ENCODE measurements around the gene AUH. TPM values are rescaled to one million over a fixed set of nuclear protein-coding genes. Genes with fewer than 3 reads are reported as not detected.

Gene AUH
- total and polyA plus RNA-seq, 10 of the 15 experiments (the other 5 are each of a cell fraction or from before 2014, with no cell fraction given) = 1.7 to 7.3 (median 4.6) TPM

DNA sequence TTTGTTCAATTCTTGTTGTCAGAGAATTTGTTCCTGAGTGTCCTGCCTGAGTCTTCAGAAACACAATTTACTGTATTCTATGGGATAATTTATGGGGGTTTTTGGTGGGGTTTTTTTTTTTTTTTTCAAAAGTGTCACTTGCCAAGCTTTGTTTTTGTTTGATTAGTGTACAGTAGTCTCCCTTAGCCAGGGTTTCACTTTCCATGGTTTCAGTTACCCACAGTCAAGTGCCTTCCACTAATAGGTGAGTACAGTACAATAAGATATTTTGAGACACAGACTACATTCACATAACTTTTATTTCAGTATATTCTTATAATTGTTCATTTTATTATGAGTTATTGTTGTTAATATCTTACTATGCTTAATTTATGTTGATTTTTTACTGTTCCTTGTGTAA lies 25.0 kb upstream of the AUH start:
- SMC1A ChIA-PET (ENCODE audit: uncharacterized antibody, unreplicated experiment) = no interaction called here
- Histone ChIP-seq H2AFZ (ENCODE audit: control insufficient read depth, low read depth, low read length) (no peak overlapping the region), H3K4me1 (ENCODE audit: control insufficient read depth, insufficient read depth, low read length) (no peaks in the 10 kb centered on the region), H3K4me2 (ENCODE audit: control insufficient read depth, insufficient read depth) (no peak overlapping the region), H3K9me3 (replicated peaks; ENCODE audit: control insufficient read depth, insufficient read depth, low read length) (no peaks in the 10 kb centered on the region), H3K36me3 (ENCODE audit: control insufficient read depth in 2 of 2, insufficient read depth in 2 of 2, low read length in 1 of 2) (no peaks in the 10 kb centered on the region), H3K9ac (ENCODE audit: control insufficient read depth, insufficient read depth, low read length) (no peak overlapping the region), H4K20me1 (ENCODE audit: control insufficient read depth, insufficient read depth) (no peaks in the 10 kb centered on the region), H3K79me2 (ENCODE audit: control insufficient read depth, insufficient read depth, low read length) (no peaks in the 10 kb centered on the region), H3K27ac (ENCODE audit: control insufficient read depth, insufficient read depth) (no peak overlapping the region), H3K27me3 (replicated peaks in 1 of 2; ENCODE audit: control insufficient read depth in 2 of 2, insufficient read depth in 2 of 2, low read length in 1 of 2) (no peaks in the 10 kb centered on the region; a peak in 1 of 4 replicates), H3K4me3 (no peak overlapping the region)
- TF ChIP-seq RUNX3 (IDR thresholded peaks at IDR 0.05; ENCODE audit: low read length) (no peak), CBX5 (IDR thresholded peaks at IDR 0.05; ENCODE audit: low read depth) (no peak), FOS (IDR thresholded peaks at IDR 0.05; ENCODE audit: borderline replicate concordance, extremely low read depth, insufficient read length) (no peak)
- TF ChIP-seq, protein P1, sequence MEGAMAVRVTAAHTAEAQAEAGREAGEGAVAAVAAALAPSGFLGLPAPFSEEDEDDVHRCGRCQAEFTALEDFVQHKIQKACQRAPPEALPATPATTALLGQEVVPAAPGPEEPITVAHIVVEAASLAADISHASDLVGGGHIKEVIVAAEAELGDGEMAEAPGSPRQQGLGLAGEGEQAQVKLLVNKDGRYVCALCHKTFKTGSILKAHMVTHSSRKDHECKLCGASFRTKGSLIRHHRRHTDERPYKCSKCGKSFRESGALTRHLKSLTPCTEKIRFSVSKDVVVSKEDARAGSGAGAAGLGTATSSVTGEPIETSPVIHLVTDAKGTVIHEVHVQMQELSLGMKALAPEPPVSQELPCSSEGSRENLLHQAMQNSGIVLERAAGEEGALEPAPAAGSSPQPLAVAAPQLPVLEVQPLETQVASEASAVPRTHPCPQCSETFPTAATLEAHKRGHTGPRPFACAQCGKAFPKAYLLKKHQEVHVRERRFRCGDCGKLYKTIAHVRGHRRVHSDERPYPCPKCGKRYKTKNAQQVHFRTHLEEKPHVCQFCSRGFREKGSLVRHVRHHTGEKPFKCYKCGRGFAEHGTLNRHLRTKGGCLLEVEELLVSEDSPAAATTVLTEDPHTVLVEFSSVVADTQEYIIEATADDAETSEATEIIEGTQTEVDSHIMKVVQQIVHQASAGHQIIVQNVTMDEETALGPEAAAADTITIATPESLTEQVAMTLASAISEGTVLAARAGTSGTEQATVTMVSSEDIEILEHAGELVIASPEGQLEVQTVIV (IDR thresholded peaks at IDR 0.05; ENCODE audit: borderline replicate concordance, partially characterized antibody) = no peak
- TF ChIP-seq, protein P2, sequence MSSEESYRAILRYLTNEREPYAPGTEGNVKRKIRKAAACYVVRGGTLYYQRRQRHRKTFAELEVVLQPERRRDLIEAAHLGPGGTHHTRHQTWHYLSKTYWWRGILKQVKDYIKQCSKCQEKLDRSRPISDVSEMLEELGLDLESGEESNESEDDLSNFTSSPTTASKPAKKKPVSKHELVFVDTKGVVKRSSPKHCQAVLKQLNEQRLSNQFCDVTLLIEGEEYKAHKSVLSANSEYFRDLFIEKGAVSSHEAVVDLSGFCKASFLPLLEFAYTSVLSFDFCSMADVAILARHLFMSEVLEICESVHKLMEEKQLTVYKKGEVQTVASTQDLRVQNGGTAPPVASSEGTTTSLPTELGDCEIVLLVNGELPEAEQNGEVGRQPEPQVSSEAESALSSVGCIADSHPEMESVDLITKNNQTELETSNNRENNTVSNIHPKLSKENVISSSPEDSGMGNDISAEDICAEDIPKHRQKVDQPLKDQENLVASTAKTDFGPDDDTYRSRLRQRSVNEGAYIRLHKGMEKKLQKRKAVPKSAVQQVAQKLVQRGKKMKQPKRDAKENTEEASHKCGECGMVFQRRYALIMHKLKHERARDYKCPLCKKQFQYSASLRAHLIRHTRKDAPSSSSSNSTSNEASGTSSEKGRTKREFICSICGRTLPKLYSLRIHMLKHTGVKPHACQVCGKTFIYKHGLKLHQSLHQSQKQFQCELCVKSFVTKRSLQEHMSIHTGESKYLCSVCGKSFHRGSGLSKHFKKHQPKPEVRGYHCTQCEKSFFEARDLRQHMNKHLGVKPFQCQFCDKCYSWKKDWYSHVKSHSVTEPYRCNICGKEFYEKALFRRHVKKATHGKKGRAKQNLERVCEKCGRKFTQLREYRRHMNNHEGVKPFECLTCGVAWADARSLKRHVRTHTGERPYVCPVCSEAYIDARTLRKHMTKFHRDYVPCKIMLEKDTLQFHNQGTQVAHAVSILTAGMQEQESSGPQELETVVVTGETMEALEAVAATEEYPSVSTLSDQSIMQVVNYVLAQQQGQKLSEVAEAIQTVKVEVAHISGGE (CRISPR knock-in tag; IDR thresholded peaks at IDR 0.05) = no peak
- TF ChIP-seq, protein P3, sequence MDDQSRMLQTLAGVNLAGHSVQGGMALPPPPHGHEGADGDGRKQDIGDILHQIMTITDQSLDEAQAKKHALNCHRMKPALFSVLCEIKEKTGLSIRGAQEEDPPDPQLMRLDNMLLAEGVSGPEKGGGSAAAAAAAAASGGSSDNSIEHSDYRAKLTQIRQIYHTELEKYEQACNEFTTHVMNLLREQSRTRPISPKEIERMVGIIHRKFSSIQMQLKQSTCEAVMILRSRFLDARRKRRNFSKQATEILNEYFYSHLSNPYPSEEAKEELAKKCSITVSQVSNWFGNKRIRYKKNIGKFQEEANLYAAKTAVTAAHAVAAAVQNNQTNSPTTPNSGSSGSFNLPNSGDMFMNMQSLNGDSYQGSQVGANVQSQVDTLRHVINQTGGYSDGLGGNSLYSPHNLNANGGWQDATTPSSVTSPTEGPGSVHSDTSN (IDR thresholded peaks at IDR 0.05; ENCODE audit: insufficient replicate concordance, low read depth, low read length) = no peak
- TF ChIP-seq, protein P4, sequence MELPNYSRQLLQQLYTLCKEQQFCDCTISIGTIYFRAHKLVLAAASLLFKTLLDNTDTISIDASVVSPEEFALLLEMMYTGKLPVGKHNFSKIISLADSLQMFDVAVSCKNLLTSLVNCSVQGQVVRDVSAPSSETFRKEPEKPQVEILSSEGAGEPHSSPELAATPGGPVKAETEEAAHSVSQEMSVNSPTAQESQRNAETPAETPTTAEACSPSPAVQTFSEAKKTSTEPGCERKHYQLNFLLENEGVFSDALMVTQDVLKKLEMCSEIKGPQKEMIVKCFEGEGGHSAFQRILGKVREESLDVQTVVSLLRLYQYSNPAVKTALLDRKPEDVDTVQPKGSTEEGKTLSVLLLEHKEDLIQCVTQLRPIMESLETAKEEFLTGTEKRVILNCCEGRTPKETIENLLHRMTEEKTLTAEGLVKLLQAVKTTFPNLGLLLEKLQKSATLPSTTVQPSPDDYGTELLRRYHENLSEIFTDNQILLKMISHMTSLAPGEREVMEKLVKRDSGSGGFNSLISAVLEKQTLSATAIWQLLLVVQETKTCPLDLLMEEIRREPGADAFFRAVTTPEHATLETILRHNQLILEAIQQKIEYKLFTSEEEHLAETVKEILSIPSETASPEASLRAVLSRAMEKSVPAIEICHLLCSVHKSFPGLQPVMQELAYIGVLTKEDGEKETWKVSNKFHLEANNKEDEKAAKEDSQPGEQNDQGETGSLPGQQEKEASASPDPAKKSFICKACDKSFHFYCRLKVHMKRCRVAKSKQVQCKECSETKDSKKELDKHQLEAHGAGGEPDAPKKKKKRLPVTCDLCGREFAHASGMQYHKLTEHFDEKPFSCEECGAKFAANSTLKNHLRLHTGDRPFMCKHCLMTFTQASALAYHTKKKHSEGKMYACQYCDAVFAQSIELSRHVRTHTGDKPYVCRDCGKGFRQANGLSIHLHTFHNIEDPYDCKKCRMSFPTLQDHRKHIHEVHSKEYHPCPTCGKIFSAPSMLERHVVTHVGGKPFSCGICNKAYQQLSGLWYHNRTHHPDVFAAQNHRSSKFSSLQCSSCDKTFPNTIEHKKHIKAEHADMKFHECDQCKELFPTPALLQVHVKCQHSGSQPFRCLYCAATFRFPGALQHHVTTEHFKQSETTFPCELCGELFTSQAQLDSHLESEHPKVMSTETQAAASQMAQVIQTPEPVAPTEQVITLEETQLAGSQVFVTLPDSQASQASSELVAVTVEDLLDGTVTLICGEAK (IDR thresholded peaks at IDR 0.05; ENCODE audit: borderline replicate concordance) = no peak
- POLR2A ChIA-PET = interaction anchor here (0.6 kb wide), 1 partner anchor 236 kb away, joined by 3 read pairs; no protein-coding TSS in a partner anchor
- BruUV-seq (replicated peaks) = no TSS peak
- in situ Hi-C loops (cut with MboI) = no loop called here
- intact Hi-C loops (cut with micrococcal nuclease; ENCODE audit: unreplicated experiment) = no loop called here
- FAIRE-seq (no peak), ATAC-seq (0 out of 3 replicates have a peak, but pooled peaks have one; percentile 18), DNase-seq (ENCODE audit: low read depth, low spot score) (no peak)
- RAD21 ChIA-PET (ENCODE audit: unreplicated experiment) = no interaction called here
- CTCF ChIA-PET = interaction anchor here (0.7 to 0.8 kb wide), 2 partner anchors 26 to 388 kb away, joined by 3 read pairs; no protein-coding TSS in a partner anchor
